A549 (cell line): ENCODE data around the gene MTFMT. TPM values are rescaled to one million over a fixed set of nuclear protein-coding genes. Genes with fewer than 3 reads are reported as not detected.

Source experiments
- ATAC-seq, 2 experiments: fragments of 200-7000 bp in 1 of 2; fragments of >200 bp in 1 of 2; cut with Nextera tagmentation in 1 of 2; cut with Tn5 transposase in 1 of 2; 3 replicates each; pipeline versions ENCODE4 v1.8.0 to v1.9.1; 2018 to 2020; ENCODE audit warnings: mild to moderate bottlenecking in 1 of 2, moderate library complexity in 1 of 2
- CTCF ChIA-PET: fragments of 300-600 bp; sonication (Branson Sonifier 250); formaldehyde crosslinking; extraction: SDS; loops from one replicate; lab custom pipeline; 2021; ENCODE audit warnings: antibody characterized with exemption, inconsistent platforms; lab: Yijun Ruan, JAX
- POLR2A ChIA-PET: fragments of 350-600 bp; formaldehyde crosslinking; extraction: SDS; loops from one replicate; lab custom pipeline; 2021; ENCODE audit warnings: antibody characterized with exemption, inconsistent platforms; lab: Yijun Ruan, JAX
- DNase-seq, 2 experiments: peaks; one replicate each; pipeline versions ENCODE4 v3.0.0 to v3.0.0-alpha.2; 2011 to 2016; ENCODE audit warnings: low read depth in 1 of 2, low spot score in 1 of 2
- FAIRE-seq: peaks from 2 replicates; lab custom pipeline; 2011; peaks lifted over from hg19 to GRCh38; lab: Jason Lieb, UNC
- H3K27ac ChIP-seq, 2 experiments: fragments of >200 bp; sonication (Bioruptor Twin); formaldehyde crosslinking; 3 replicates each; pipeline ENCODE4 v1.5.1; 2016 to 2017
- H3K4me1 ChIP-seq: fragments of >200 bp; sonication (Bioruptor Twin); formaldehyde crosslinking; 3 replicates; pipeline ENCODE4 v1.6.1; 2016
- H3K4me2 ChIP-seq: fragments of >200 bp; sonication (Bioruptor Twin); formaldehyde crosslinking; 3 replicates; pipeline ENCODE4 v1.6.1; 2016
- H3K4me3 ChIP-seq: fragments of >200 bp; sonication (Bioruptor Twin); formaldehyde crosslinking; 3 replicates; pipeline ENCODE4 v1.5.1; 2016
- H3K9me3 ChIP-seq: fragments of >200 bp; sonication (Bioruptor Twin); formaldehyde crosslinking; 3 replicates; pipeline ENCODE4 v1.6.1; 2016
- CEBPB ChIP-seq, 2 experiments: fragments of >200 bp in 1 of 2; sonication (Bioruptor Twin) in 1 of 2; formaldehyde crosslinking in 1 of 2; IDR thresholded peaks; 2 replicates each; pipeline ENCODE4 v1.6.1; 2012 to 2016
- CHD2 ChIP-seq: fragments of 150-350 bp; IDR thresholded peaks from 2 replicates; pipeline ENCODE4 v1.6.1; 2014; ENCODE audit warnings: low read length; ENCODE audit not compliant: partially characterized antibody
- EHMT2 ChIP-seq: fragments of 200-600 bp; sonication (generic); IDR thresholded peaks from 2 replicates; pipeline ENCODE4 v1.6.1; 2016; ENCODE audit warnings: antibody characterized with exemption, low read depth, mild to moderate bottlenecking, moderate library complexity
- EP300 ChIP-seq, 2 experiments: fragments of >200 bp; sonication (Bioruptor Twin); formaldehyde crosslinking; IDR thresholded peaks; 2 replicates in 1 of 2; 3 replicates in 1 of 2; pipeline ENCODE4 v1.6.1; 2016 to 2017
- ESRRA ChIP-seq: fragments of 150-350 bp; IDR thresholded peaks from 2 replicates; pipeline ENCODE4 v1.6.1; 2014; ENCODE audit warnings: mild to moderate bottlenecking, low read length, borderline replicate concordance
- FOSB ChIP-seq: fragments of 250-450 bp; sonication (Bioruptor Pico); IDR thresholded peaks from 2 replicates; pipeline ENCODE4 v1.5.0; 2020; ENCODE audit warnings: mild to moderate bottlenecking, moderate library complexity
- FOSL2 ChIP-seq, 2 experiments: fragments of 450-650 bp in 1 of 2; fragments of >200 bp in 1 of 2; sonication (Bioruptor Twin) in 1 of 2; formaldehyde crosslinking; IDR thresholded peaks; 2 replicates each; pipeline versions ENCODE4 v1.5.0 to v1.6.1; 2016 to 2020; ENCODE audit warnings: mild to moderate bottlenecking in 1 of 2, moderate library complexity in 1 of 2
- FOXS1 ChIP-seq: fragments of 250-450 bp; sonication (Bioruptor Pico); IDR thresholded peaks from 2 replicates; pipeline ENCODE4 v1.5.0; 2020; ENCODE audit warnings: mild to moderate bottlenecking, moderate library complexity
- GATA3 ChIP-seq: IDR thresholded peaks from 2 replicates; pipeline ENCODE4 v1.6.1; 2012; ENCODE audit warnings: borderline replicate concordance
- HDAC2 ChIP-seq: fragments of 200-600 bp; sonication (generic); IDR thresholded peaks from 2 replicates; pipeline ENCODE4 v1.6.1; 2016
- HOXB13 ChIP-seq: fragments of 250-450 bp; sonication (Bioruptor Pico); IDR thresholded peaks from 2 replicates; pipeline ENCODE4 v1.5.0; 2020; ENCODE audit warnings: low read depth, mild to moderate bottlenecking, moderate library complexity
- JUN ChIP-seq, 2 experiments: fragments of >200 bp; sonication (Bioruptor Twin); formaldehyde crosslinking; IDR thresholded peaks; 2 replicates in 1 of 2; 3 replicates in 1 of 2; pipeline ENCODE4 v1.6.1; 2016 to 2017
- NFE2L2 ChIP-seq: fragments of 150-350 bp; conservative IDR thresholded peaks from 2 replicates; pipeline ENCODE4 v1.6.1; 2014; ENCODE audit warnings: low read length
- PHF8 ChIP-seq: fragments of 200-600 bp; sonication (generic); IDR thresholded peaks from 2 replicates; pipeline ENCODE4 v1.6.1; 2016; ENCODE audit warnings: low read depth, mild to moderate bottlenecking, antibody characterized with exemption, moderate library complexity, borderline replicate concordance
- POLR2A ChIP-seq: IDR thresholded peaks from 2 replicates; pipeline ENCODE4 v1.6.1; 2012; ENCODE audit warnings: mild to moderate bottlenecking, low read length
- RARB ChIP-seq: fragments of 250-450 bp; sonication (Bioruptor Pico); IDR thresholded peaks from 2 replicates; pipeline ENCODE4 v1.8.0; 2021; ENCODE audit warnings: mild to moderate bottlenecking, moderate library complexity
- RNF2 ChIP-seq: fragments of 200-600 bp; sonication (generic); IDR thresholded peaks from 2 replicates; pipeline ENCODE4 v1.6.1; 2016; ENCODE audit warnings: low read depth, mild to moderate bottlenecking, antibody characterized with exemption, moderate library complexity, borderline replicate concordance
- SREBF2 ChIP-seq: fragments of 450-650 bp; IDR thresholded peaks from 2 replicates; pipeline ENCODE4 v1.6.1; 2014; ENCODE audit warnings: mild to moderate bottlenecking, moderate library complexity
- TFCP2L1 ChIP-seq: fragments of 250-450 bp; sonication (Bioruptor Pico); IDR thresholded peaks from 2 replicates; pipeline ENCODE4 v1.5.0; 2021; ENCODE audit warnings: mild to moderate bottlenecking
- ZC3H11A ChIP-seq: fragments of 450-650 bp; IDR thresholded peaks from 2 replicates; pipeline ENCODE4 v1.6.1; 2014; ENCODE audit warnings: antibody characterized with exemption, mild to moderate bottlenecking
- ZNF302 ChIP-seq: fragments of 250-450 bp; sonication (Bioruptor Pico); IDR thresholded peaks from 2 replicates; pipeline ENCODE4 v1.9.0; 2021; ENCODE audit warnings: inconsistent platforms, mild to moderate bottlenecking, moderate library complexity
- ZSCAN20 ChIP-seq: fragments of 250-450 bp; sonication (Bioruptor Pico); IDR thresholded peaks from 2 replicates; pipeline ENCODE4 v1.8.0; 2022; ENCODE audit warnings: mild to moderate bottlenecking, moderate library complexity
- WGBS: methylation state at CpG from one replicate; pipeline ENCODE4 v1.1.6; 2017; ENCODE audit errors: missing lambda C conversion rate; 5-methylcytosine and 5-hydroxymethylcytosine counted together
- polyA plus RNA-seq, 4 experiments: library from polyadenylated mRNA; depleted of rRNA in 3 of 4; stranded (reverse); fragments of >200 nt; fragmentation: RNase III in 1 of 4; extraction: RNeasy Plus Mini Kit Qiagen cat#74134 plus additional on column Dnase treatment in 1 of 4; gene quantifications; 2 replicates in 3 of 4; 3 replicates in 1 of 4; pipeline ENCODE4 v1.2.3, GENCODE V29; 2011 to 2017
- TF ChIP-seq, protein P1 (sequence below): IDR thresholded peaks from 2 replicates; pipeline ENCODE4 v1.6.1; 2012
- TF ChIP-seq, protein P2 (sequence below): fragments of 250-450 bp; sonication (Bioruptor Pico); IDR thresholded peaks from 2 replicates; pipeline ENCODE4 v1.5.0; 2021; ENCODE audit warnings: mild to moderate bottlenecking, moderate library complexity, borderline replicate concordance
- TF ChIP-seq, protein P3 (sequence below): fragments of >200 bp; sonication (Bioruptor Twin); formaldehyde crosslinking; IDR thresholded peaks from 3 replicates; pipeline ENCODE4 v1.5.1; 2016

The MTFMT gene
- polyA plus RNA-seq, 2 of the 4 experiments (the other 2 are of a cell fraction) = 21.4 to 23.4 TPM

GRCh38 chr15:65038836-65039235, 9.4 kb upstream of the MTFMT start:
- ATAC-seq = no peak

GRCh38 chr15:65038428-65038827, 9.0 kb upstream of the MTFMT start:
- CTCF ChIA-PET = interaction anchor here (0.6 to 33.7 kb wide), 4 partner anchors 6 to 232 kb away, joined by 3 to 1280 read pairs (median 79); partner anchors contain the start of genes KBTBD13 and RASL12
- no peak overlapping the region; a peak in 1 of 6 replicates for H3K27ac ChIP-seq
- H3K4me1 ChIP-seq = peaks cover 19% of the 10 kb centered on the region
- H3K9me3 ChIP-seq = no peaks in the 10 kb centered on the region
- H3K4me2 ChIP-seq = no peak overlapping the region
- no peak for DNase-seq
- POLR2A ChIA-PET = interaction anchor here (0.6 kb wide), 1 partner anchor 14 kb away, joined by 3 read pairs; no protein-coding TSS in a partner anchor
- no peak overlapping the region for H3K4me3 ChIP-seq
- FAIRE-seq = no peak
- no peak for ATAC-seq
- WGBS = 93% methylated on average over 3 of the region's 3 CpGs
- TF ChIP-seq RNF2 (no peak), CEBPB (IDR thresholded peaks at IDR 0.05) (no peak), FOSB (CRISPR knock-in tag) (no peak), TFCP2L1 (CRISPR knock-in tag) (no peak), ZNF302 (CRISPR knock-in tag) (no peak), FOSL2 (IDR thresholded peaks at IDR 0.05) (no peak), FOSL2 (CRISPR knock-in tag; IDR thresholded peaks at IDR 0.05) (no peak), ZSCAN20 (no peak), POLR2A (no peak)
- TF ChIP-seq, protein P1, sequence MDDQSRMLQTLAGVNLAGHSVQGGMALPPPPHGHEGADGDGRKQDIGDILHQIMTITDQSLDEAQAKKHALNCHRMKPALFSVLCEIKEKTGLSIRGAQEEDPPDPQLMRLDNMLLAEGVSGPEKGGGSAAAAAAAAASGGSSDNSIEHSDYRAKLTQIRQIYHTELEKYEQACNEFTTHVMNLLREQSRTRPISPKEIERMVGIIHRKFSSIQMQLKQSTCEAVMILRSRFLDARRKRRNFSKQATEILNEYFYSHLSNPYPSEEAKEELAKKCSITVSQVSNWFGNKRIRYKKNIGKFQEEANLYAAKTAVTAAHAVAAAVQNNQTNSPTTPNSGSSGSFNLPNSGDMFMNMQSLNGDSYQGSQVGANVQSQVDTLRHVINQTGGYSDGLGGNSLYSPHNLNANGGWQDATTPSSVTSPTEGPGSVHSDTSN = no peak
- TF ChIP-seq, protein P2, sequence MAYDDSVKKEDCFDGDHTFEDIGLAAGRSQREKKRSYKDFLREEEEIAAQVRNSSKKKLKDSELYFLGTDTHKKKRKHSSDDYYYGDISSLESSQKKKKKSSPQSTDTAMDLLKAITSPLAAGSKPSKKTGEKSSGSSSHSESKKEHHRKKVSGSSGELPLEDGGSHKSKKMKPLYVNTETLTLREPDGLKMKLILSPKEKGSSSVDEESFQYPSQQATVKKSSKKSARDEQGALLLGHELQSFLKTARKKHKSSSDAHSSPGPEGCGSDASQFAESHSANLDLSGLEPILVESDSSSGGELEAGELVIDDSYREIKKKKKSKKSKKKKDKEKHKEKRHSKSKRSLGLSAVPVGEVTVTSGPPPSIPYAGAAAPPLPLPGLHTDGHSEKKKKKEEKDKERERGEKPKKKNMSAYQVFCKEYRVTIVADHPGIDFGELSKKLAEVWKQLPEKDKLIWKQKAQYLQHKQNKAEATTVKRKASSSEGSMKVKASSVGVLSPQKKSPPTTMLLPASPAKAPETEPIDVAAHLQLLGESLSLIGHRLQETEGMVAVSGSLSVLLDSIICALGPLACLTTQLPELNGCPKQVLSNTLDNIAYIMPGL (CRISPR knock-in tag) = no peak

More at GRCh38 chr15:65038836-65039235, 9.4 kb upstream of the MTFMT start:
- WGBS = 79% methylated on average over 5 of the region's 5 CpGs
- ChIA-PET CTCF (interaction anchor here (0.6 to 33.7 kb wide), 7 partner anchors 6 to 450 kb away, joined by 3 to 1280 read pairs (median 5); partner anchors contain the start of genes KBTBD13 and RASL12), POLR2A (interaction anchor here (0.6 kb wide), 1 partner anchor 15 kb away, joined by 3 read pairs; no protein-coding TSS in a partner anchor)
- peak overlapping the region in 1 of 2 experiments; percentile 6; a peak in 1 of 6 replicates for H3K27ac ChIP-seq
- H3K4me3 ChIP-seq = no peak overlapping the region
- FAIRE-seq (no peak), DNase-seq (no peak)
- TF ChIP-seq ZSCAN20 = no peak
- no peak for TF ChIP-seq FOXS1 (CRISPR knock-in tag)
- no peak for TF ChIP-seq RARB (CRISPR knock-in tag)
- no peak for TF ChIP-seq NFE2L2
- no peak for TF ChIP-seq HOXB13 (CRISPR knock-in tag)
- no peak overlapping the region for H3K4me2 ChIP-seq
- H3K9me3 ChIP-seq = no peaks in the 10 kb centered on the region
- peaks cover 19% of the 10 kb centered on the region for H3K4me1 ChIP-seq

DNA sequence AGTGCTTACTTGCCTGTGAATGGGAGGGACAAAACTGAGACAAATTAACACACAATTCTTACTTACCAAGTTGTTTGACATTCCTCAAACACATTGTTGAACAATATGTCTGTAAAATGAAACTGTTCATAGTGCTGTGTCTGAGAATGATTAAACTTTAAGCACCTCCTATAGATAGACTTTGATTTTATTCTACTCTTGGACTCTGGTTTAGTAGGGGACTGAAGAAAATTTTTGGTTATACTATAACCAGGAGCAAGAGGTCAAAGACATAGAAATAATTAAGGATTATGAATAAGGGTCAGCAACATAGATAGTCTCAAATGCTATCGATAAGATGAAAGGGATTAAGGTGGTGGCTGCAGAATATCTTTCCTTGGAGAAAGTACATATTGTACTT, 7.9 kb upstream of the MTFMT start:
- ChIA-PET POLR2A (no interaction called here), CTCF (interaction anchor here (8.0 kb wide), 1 partner anchor 42 kb away, joined by 254 read pairs; the partner anchor contains the start of gene KBTBD13)
- peaks cover 18% of the 10 kb centered on the region for H3K4me1 ChIP-seq
- WGBS = 83% methylated on average over 1 of the region's 1 CpG
- no peak overlapping the region for H3K4me2 ChIP-seq
- no peak for DNase-seq
- no peak for FAIRE-seq
- H3K27ac ChIP-seq = no peak overlapping the region
- H3K9me3 ChIP-seq = no peaks in the 10 kb centered on the region
- no peak for ATAC-seq
- H3K4me3 ChIP-seq = no peak overlapping the region
- TF ChIP-seq EP300 (IDR thresholded peaks at IDR 0.05) (no peak), EHMT2 (no peak), HDAC2 (no peak), FOXS1 (CRISPR knock-in tag) (no peak), ESRRA (no peak), ZSCAN20 (no peak), JUN (IDR thresholded peaks at IDR 0.05) (no peak), PHF8 (no peak), RARB (CRISPR knock-in tag) (no peak), ZC3H11A (no peak), CEBPB (IDR thresholded peaks at IDR 0.05) (no peak), CHD2 (no peak), GATA3 (no peak), NFE2L2 (no peak), TFCP2L1 (CRISPR knock-in tag) (no peak), SREBF2 (no peak)
- TF ChIP-seq, protein P3, sequence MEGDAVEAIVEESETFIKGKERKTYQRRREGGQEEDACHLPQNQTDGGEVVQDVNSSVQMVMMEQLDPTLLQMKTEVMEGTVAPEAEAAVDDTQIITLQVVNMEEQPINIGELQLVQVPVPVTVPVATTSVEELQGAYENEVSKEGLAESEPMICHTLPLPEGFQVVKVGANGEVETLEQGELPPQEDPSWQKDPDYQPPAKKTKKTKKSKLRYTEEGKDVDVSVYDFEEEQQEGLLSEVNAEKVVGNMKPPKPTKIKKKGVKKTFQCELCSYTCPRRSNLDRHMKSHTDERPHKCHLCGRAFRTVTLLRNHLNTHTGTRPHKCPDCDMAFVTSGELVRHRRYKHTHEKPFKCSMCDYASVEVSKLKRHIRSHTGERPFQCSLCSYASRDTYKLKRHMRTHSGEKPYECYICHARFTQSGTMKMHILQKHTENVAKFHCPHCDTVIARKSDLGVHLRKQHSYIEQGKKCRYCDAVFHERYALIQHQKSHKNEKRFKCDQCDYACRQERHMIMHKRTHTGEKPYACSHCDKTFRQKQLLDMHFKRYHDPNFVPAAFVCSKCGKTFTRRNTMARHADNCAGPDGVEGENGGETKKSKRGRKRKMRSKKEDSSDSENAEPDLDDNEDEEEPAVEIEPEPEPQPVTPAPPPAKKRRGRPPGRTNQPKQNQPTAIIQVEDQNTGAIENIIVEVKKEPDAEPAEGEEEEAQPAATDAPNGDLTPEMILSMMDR = no peak
